ENCODE data around the gene CFAP221. TPM values are rescaled to one million over a fixed set of nuclear protein-coding genes. Genes with fewer than 3 reads are reported as not detected.

The CFAP221 gene
- 0.19 to 0.72 TPM (median 0.32 TPM) in 4 of 5 replicates, not detected in the other for total RNA-seq (2022; extraction: Qiagen RNA extraction; ENCODE audit: low read depth)

GRCh38 chr2:119544075-119544938, at the start of gene CFAP221:
Gene CFAP221, plus strand, starts transcription at chr2:119544449. Its CDS starts 1,683 bp downstream, at chr2:119546132.

GRCh38 chr2:119523952-119524694, 20.1 kb upstream of the CFAP221 start, which contains the start of gene SCTR:
Gene SCTR, minus strand, starts transcription at chr2:119524483. Its CDS starts 257 bp downstream, at chr2:119524226.

Other genes with a start within 250 kb of the CFAP221 start
- gene C2orf76, start 177.6 kb upstream of the CFAP221 start, total RNA-seq (2022; extraction: Qiagen RNA extraction; ENCODE audit: low read depth), result 8.7 to 15.4 TPM (median 12.9 TPM) in 5 replicates
- 398 to 558 TPM (median 406 TPM) in 5 replicates for gene DBI, start 177.5 kb upstream of the CFAP221 start, total RNA-seq (2022; extraction: Qiagen RNA extraction; ENCODE audit: low read depth)
- 1.5 to 2.7 TPM (median 2.2 TPM) in 5 replicates for gene TMEM37, start 112.6 kb upstream of the CFAP221 start, total RNA-seq (2022; extraction: Qiagen RNA extraction; ENCODE audit: low read depth)
- not detected in 5 replicates for gene SCTR, start 20.0 kb upstream of the CFAP221 start, total RNA-seq (2022; extraction: Qiagen RNA extraction; ENCODE audit: low read depth)
- gene TMEM177, start 134.8 kb downstream of the CFAP221 start, total RNA-seq (2022; extraction: Qiagen RNA extraction; ENCODE audit: low read depth), result 21.6 to 27.8 TPM (median 25.2 TPM) in 5 replicates
- 17.4 to 22.7 TPM (median 20.6 TPM) in 5 replicates for gene PTPN4, start 215.5 kb downstream of the CFAP221 start, total RNA-seq (2022; extraction: Qiagen RNA extraction; ENCODE audit: low read depth)